Lower lobe of right lung (tissue), 2 donors: Measurements from ENCODE around the gene OR4K5. TPM values are rescaled to one million over a fixed set of nuclear protein-coding genes. Genes with fewer than 3 reads are reported as not detected.

ENCODE experiments used
- ATAC-seq, 2 donors: fragments of 200-7000 bp; cut with Tn5 transposase; one replicate each; pipeline ENCODE4 v1.9.1; 2020 to 2022; ENCODE audit warnings: mild to moderate bottlenecking in 2 of 2, moderate library complexity in 2 of 2
- DNase-seq: peaks from one replicate; pipeline ENCODE4 v3.0.0-alpha.2; 2020
- H3K27ac ChIP-seq: fragments of 200-600 bp; one replicate; pipeline ENCODE4 v1.8.0; 2022
- H3K27me3 ChIP-seq: fragments of 200-600 bp; one replicate; pipeline ENCODE4 v1.8.0; 2022; ENCODE audit warnings: low read depth
- H3K36me3 ChIP-seq: fragments of 200-600 bp; one replicate; pipeline ENCODE4 v1.8.0; 2022; ENCODE audit warnings: mild to moderate bottlenecking
- H3K4me1 ChIP-seq: fragments of 200-600 bp; one replicate; pipeline ENCODE4 v1.8.0; 2022
- H3K4me3 ChIP-seq: fragments of 200-600 bp; one replicate; pipeline ENCODE4 v1.8.0; 2022; ENCODE audit warnings: mild to moderate bottlenecking
- H3K9me3 ChIP-seq: fragments of 200-600 bp; one replicate; pipeline ENCODE4 v1.8.0; 2022
- CTCF ChIP-seq: fragments of 200-600 bp; IDR thresholded peaks from one replicate; pipeline ENCODE4 v1.8.0; 2022; ENCODE audit warnings: antibody characterized with exemption, mild to moderate bottlenecking
- intact Hi-C: fragments of 100-400 bp; cut with DNase I; formaldehyde crosslinking; loops from one replicate; pipeline ENCODE4 v1.11.0; 2022
- long read RNA-seq: library from polyadenylated mRNA; unstranded; transcript quantifications from one replicate; pipeline ENCODE4 v2.0.0, GENCODE V29; 2021
- total RNA-seq: library from RNA; stranded (reverse); fragmentation: NEBNext Ultra II Directional; extraction: Animal tissue kit (Norgen Biotek cat#: 25700); gene quantifications from one replicate; pipeline ENCODE4 v1.2.1, GENCODE V29; 2021
- donor health status: DM: no; HTN: yes; CAD: no; lungs with severe emphysema.

The OR4K5 gene
- not detected for total RNA-seq
- long read RNA-seq = 0 reads

- no peak for TF ChIP-seq CTCF
- no peaks in the 10 kb centered on the region for H3K4me1 ChIP-seq
- DNase-seq (no peak), ATAC-seq (peak in 1 of 2 donors; percentile 19)
- H3K27me3 ChIP-seq = no peaks in the 10 kb centered on the region
- H3K36me3 ChIP-seq = no peaks in the 10 kb centered on the region
- intact Hi-C loops = no loop called here
- no peaks in the 10 kb centered on the region for H3K9me3 ChIP-seq
- no peak within 1 kb of the TSS for H3K4me3 ChIP-seq
- H3K27ac ChIP-seq = no peak within 1 kb of the TSS
These were observed at the start of gene OR4K5 for GRCh38 chr14:19920021-19920657. Gene OR4K5, plus strand, starts transcription at chr14:19920607. Its CDS starts 0 bp downstream, at chr14:19920607.

- no peak overlapping the region for H3K27ac ChIP-seq
- DNase-seq (no peak), ATAC-seq (no peak)
- no peaks in the 10 kb centered on the region for H3K36me3 ChIP-seq
- intact Hi-C loops = no loop called here
- H3K4me3 ChIP-seq = no peak overlapping the region
- no peak for TF ChIP-seq CTCF
- no peaks in the 10 kb centered on the region for H3K4me1 ChIP-seq
- H3K27me3 ChIP-seq = no peaks in the 10 kb centered on the region
- H3K9me3 ChIP-seq = no peaks in the 10 kb centered on the region
These were observed 47.2 kb upstream of the OR4K5 start for GRCh38 chr14:19873178-19873577.

GRCh38 chr14:19874842-19875241, 45.6 kb upstream of the OR4K5 start, which contains the start of gene OR4K2:
Gene OR4K2, plus strand, starts transcription at chr14:19875142. Its CDS starts 1,126 bp downstream, at chr14:19876268.
- Histone ChIP-seq H3K4me3 (no peak within 1 kb of the TSS), H3K9me3 (no peaks in the 10 kb centered on the region), H3K36me3 (no peaks in the 10 kb centered on the region), H3K27me3 (no peaks in the 10 kb centered on the region), H3K4me1 (no peaks in the 10 kb centered on the region), H3K27ac (no peak within 1 kb of the TSS)
- DNase-seq = no peak
- no peak for TF ChIP-seq CTCF
- intact Hi-C loops = no loop called here
- ATAC-seq = no peak

GRCh38 chr14:19878029-19878642, 42.3 kb upstream of the OR4K5 start:
- intact Hi-C loops = no loop called here
- Histone ChIP-seq H3K27ac (no peak overlapping the region), H3K36me3 (no peaks in the 10 kb centered on the region), H3K4me3 (no peak overlapping the region), H3K27me3 (no peaks in the 10 kb centered on the region), H3K9me3 (no peaks in the 10 kb centered on the region), H3K4me1 (no peaks in the 10 kb centered on the region)
- peak; percentile 60 for TF ChIP-seq CTCF
- no peak for ATAC-seq
- DNase-seq = no peak

GRCh38 chr14:19895282-19895681, 25.1 kb upstream of the OR4K5 start:
- Histone ChIP-seq H3K27ac (no peak overlapping the region), H3K4me3 (no peak overlapping the region), H3K4me1 (no peaks in the 10 kb centered on the region), H3K9me3 (peaks cover 46% of the 10 kb centered on the region), H3K36me3 (no peaks in the 10 kb centered on the region), H3K27me3 (no peaks in the 10 kb centered on the region)
- DNase-seq (no peak), ATAC-seq (peak; percentile 13 to 26)
- intact Hi-C loops = no loop called here
- no peak for TF ChIP-seq CTCF
